ENCODE data around the gene STAT5A. TPM values are rescaled to one million over a fixed set of nuclear protein-coding genes. Genes with fewer than 3 reads are reported as not detected.

The STAT5A gene
- polyA plus RNA-seq, 1 of the 3 experiments (the other 2 are of a cell fraction), result 2.3 TPM

- TF ChIP-seq REST (IDR thresholded peaks at IDR 0.05; ENCODE audit: low read depth, low read length) (no peak), TEAD4 (IDR thresholded peaks at IDR 0.05; ENCODE audit: borderline replicate concordance, insufficient read depth) (no peak), FOXM1 (IDR thresholded peaks at IDR 0.05; ENCODE audit: low read depth) (no peak), YY1 (IDR thresholded peaks at IDR 0.05; ENCODE audit: low read depth) (no peak)
Measured at GRCh38 chr17:42310787-42311215, 22.5 kb downstream of the STAT5A start (continued).

- Histone ChIP-seq H4K20me1 (ENCODE audit: insufficient read depth) (no peaks in the 10 kb centered on the region), H3K27me3 (ENCODE audit: insufficient read depth) (no peaks in the 10 kb centered on the region), H3K9me2 (no peaks in the 10 kb centered on the region), H2AFZ (ENCODE audit: low read depth) (no peak overlapping the region), H3K79me2 (ENCODE audit: insufficient read depth) (no peaks in the 10 kb centered on the region), H3K27ac (ENCODE audit: low read depth in 2 of 2, low read length in 1 of 2) (peak overlapping the region in 1 of 2 experiments; percentile 51; a peak in 2 of 4 replicates), H3K4me2 (peak overlapping the region; percentile 26; the same call in 1 of the 2 replicates), H3F3A (replicated peaks; ENCODE audit: insufficient read depth) (peaks cover 14% of the 10 kb centered on the region), H3K36me3 (replicated peaks in 1 of 2; ENCODE audit: control insufficient read depth in 1 of 2, insufficient read depth in 2 of 2, low read length in 1 of 2) (peaks cover 12 to 28% of the 10 kb centered on the region in 2 experiments), H3K9me3 (no peaks in the 10 kb centered on the region), H3K4me1 (ENCODE audit: control insufficient read depth in 1 of 2, insufficient read depth in 2 of 2, low read depth in 1 of 2, low read length in 1 of 2) (peaks cover 0 to 15% of the 10 kb centered on the region in 2 experiments; a peak in 2 of 4 replicates), H3K4me3 (ENCODE audit: low read depth in 2 of 2, low read length in 1 of 2) (no peak overlapping the region), H3K9ac (no peak overlapping the region)
- CTCF ChIA-PET, result interaction anchor here (0.6 to 26.2 kb wide), 31 partner anchors 10 to 345 kb away, joined by 3 to 683 read pairs (median 5); partner anchors contain the start of genes CAVIN1, CNP, KCNH4 and STAT3
- WGBS (ENCODE audit: low lambda C conversion rate), result 88% methylated on average over 19 of the region's 19 CpGs
- POLR2A ChIA-PET, result interaction anchor here (1.0 to 1.3 kb wide), 3 partner anchors 34 to 118 kb away, joined by 3 to 4 read pairs (median 4); partner anchors contain the start of gene STAT3
- no peak for TF ChIP-seq SMC3 (IDR thresholded peaks at IDR 0.05; ENCODE audit: low read depth, low read length)
- no peak for TF ChIP-seq POLR2AphosphoS5 (IDR thresholded peaks at IDR 0.05; ENCODE audit: low read depth, low read length)
- TF ChIP-seq MXI1 (IDR thresholded peaks at IDR 0.05; ENCODE audit: low read depth, low read length), result peak; percentile 90
- no peak for TF ChIP-seq ELF1 (IDR thresholded peaks at IDR 0.05)
- no peak for TF ChIP-seq USF1 (IDR thresholded peaks at IDR 0.05; ENCODE audit: borderline replicate concordance, low read depth)
- TF ChIP-seq EP300 (IDR thresholded peaks at IDR 0.05; ENCODE audit: borderline replicate concordance in 1 of 2, low read depth in 1 of 2, low read length in 1 of 2), result peak in 1 of 2 experiments; percentile 38; a peak in 1 of 4 replicates
- DNase-seq, result peak; percentile 82
Measured at GRCh38 chr17:42311240-42312034, 23.1 kb downstream of the STAT5A start.
